ENCODE measurements around the gene APOL1.

DNA sequence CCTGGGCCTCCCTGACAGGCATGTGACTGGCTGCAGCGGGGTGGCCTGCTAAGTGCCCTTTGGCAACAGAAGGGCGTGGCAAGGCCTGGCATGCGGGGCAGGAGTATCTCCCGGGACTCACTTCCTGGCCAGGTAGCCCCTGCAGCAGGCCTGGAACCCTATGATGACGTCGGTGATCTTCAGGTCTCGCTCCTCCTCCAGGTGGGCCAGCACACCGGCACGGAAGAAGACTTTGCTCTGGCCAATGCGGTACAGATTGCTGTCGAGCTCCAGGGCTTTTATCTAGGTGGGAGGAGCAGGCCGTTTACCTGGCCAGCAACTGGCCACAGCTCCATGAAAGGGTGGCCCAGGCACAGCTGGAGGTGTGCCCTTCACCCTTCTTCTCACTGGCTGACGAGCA lies 50.9 kb downstream of the APOL1 start:
- TF ChIP-seq POLR2A (IDR thresholded peaks at IDR 0.05; ENCODE audit: low read depth, low read length) (peak; percentile 54; the same call in 1 of the 2 replicates), POLR2AphosphoS5 (IDR thresholded peaks at IDR 0.05; ENCODE audit: low read length) (no peak), NRF1 (conservative IDR thresholded peaks at IDR 0.05; ENCODE audit: low read depth, low read length) (no peak), FOXM1 (IDR thresholded peaks at IDR 0.05; ENCODE audit: low read depth, low read length) (no peak), JUND (IDR thresholded peaks at IDR 0.05; ENCODE audit: low read depth, low read length) (no peak), PAX8 (IDR thresholded peaks at IDR 0.05) (no peak)
- TF ChIP-seq, protein P1, sequence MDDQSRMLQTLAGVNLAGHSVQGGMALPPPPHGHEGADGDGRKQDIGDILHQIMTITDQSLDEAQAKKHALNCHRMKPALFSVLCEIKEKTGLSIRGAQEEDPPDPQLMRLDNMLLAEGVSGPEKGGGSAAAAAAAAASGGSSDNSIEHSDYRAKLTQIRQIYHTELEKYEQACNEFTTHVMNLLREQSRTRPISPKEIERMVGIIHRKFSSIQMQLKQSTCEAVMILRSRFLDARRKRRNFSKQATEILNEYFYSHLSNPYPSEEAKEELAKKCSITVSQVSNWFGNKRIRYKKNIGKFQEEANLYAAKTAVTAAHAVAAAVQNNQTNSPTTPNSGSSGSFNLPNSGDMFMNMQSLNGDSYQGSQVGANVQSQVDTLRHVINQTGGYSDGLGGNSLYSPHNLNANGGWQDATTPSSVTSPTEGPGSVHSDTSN (IDR thresholded peaks at IDR 0.05; ENCODE audit: insufficient replicate concordance, low read depth, low read length): no peak
- TF ChIP-seq, protein P2, sequence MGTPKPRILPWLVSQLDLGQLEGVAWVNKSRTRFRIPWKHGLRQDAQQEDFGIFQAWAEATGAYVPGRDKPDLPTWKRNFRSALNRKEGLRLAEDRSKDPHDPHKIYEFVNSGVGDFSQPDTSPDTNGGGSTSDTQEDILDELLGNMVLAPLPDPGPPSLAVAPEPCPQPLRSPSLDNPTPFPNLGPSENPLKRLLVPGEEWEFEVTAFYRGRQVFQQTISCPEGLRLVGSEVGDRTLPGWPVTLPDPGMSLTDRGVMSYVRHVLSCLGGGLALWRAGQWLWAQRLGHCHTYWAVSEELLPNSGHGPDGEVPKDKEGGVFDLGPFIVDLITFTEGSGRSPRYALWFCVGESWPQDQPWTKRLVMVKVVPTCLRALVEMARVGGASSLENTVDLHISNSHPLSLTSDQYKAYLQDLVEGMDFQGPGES (IDR thresholded peaks at IDR 0.05): no peak
- TF ChIP-seq, protein P3, sequence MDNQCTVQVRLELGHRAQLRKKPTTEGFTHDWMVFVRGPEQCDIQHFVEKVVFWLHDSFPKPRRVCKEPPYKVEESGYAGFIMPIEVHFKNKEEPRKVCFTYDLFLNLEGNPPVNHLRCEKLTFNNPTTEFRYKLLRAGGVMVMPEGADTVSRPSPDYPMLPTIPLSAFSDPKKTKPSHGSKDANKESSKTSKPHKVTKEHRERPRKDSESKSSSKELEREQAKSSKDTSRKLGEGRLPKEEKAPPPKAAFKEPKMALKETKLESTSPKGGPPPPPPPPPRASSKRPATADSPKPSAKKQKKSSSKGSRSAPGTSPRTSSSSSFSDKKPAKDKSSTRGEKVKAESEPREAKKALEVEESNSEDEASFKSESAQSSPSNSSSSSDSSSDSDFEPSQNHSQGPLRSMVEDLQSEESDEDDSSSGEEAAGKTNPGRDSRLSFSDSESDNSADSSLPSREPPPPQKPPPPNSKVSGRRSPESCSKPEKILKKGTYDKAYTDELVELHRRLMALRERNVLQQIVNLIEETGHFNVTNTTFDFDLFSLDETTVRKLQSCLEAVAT (IDR thresholded peaks at IDR 0.05): no peak
